Measurements from ENCODE around the gene IL9R.
"Not testable (repeated sequence)": the region's sequence is repeated elsewhere in the genome, so short reads cannot be mapped to it uniquely, and the experiment has no call there.

IL9R gene

GRCh38 chrX:156029707-156030442 is 32.4 kb downstream of the IL9R start:
- DNase-seq: not testable (repeated sequence)

GRCh38 chrX:156030474-156030873 is 33.0 kb downstream of the IL9R start:
- not testable (repeated sequence) for DNase-seq

All from hypothalamus (tissue), 51 donors.